Mesenchymal stem cell (in vitro differentiated cells and primary cell): ENCODE measurements around the gene KDM7A.

Source experiments
- DNase-seq: peaks from one replicate; pipeline ENCODE4 v3.0.0-alpha.2; 2013
- H2AFZ ChIP-seq: one replicate; pipeline ENCODE4 v1.6.1; 2013; ENCODE audit warnings: low read depth, mild to moderate bottlenecking, control low read depth, inconsistent platforms, low read length, moderate library complexity
- H2AK5ac ChIP-seq: 2 replicates; pipeline ENCODE4 v1.6.1; 2013; ENCODE audit warnings: low read length, moderate library complexity, mild to moderate bottlenecking, inconsistent platforms; ENCODE audit not compliant: severe bottlenecking
- H2BK120ac ChIP-seq: one replicate; pipeline ENCODE4 v1.6.1; 2013; ENCODE audit warnings: low read depth, mild to moderate bottlenecking, inconsistent platforms, low read length, moderate library complexity
- H2BK12ac ChIP-seq, 2 experiments: one replicate each; pipeline ENCODE4 v1.6.1; 2013; ENCODE audit warnings: inconsistent platforms in 2 of 2, low read length in 2 of 2, mild to moderate bottlenecking in 2 of 2, moderate library complexity in 2 of 2, control low read depth in 1 of 2
- H2BK15ac ChIP-seq: one replicate; pipeline ENCODE4 v1.6.1; 2013; ENCODE audit warnings: mild to moderate bottlenecking, low read depth, inconsistent platforms; ENCODE audit not compliant: poor library complexity, severe bottlenecking
- H2BK5ac ChIP-seq: 2 replicates; pipeline ENCODE4 v1.6.1; 2013; ENCODE audit warnings: low read depth, mild to moderate bottlenecking, low read length, control low read depth, inconsistent platforms; ENCODE audit not compliant: poor library complexity, severe bottlenecking
- H3K14ac ChIP-seq, 2 experiments: one replicate each; pipeline ENCODE4 v1.6.1; 2013; ENCODE audit warnings: inconsistent platforms in 2 of 2, low read length in 2 of 2, control low read depth in 1 of 2, mild to moderate bottlenecking in 1 of 2, moderate library complexity in 1 of 2
- H3K18ac ChIP-seq, 2 experiments: one replicate each; pipeline ENCODE4 v1.6.1; 2013; ENCODE audit warnings: inconsistent platforms in 2 of 2, low read length in 2 of 2, control low read depth in 1 of 2, low read depth in 1 of 2, mild to moderate bottlenecking in 1 of 2
- H3K23ac ChIP-seq, 2 experiments: one replicate each; pipeline ENCODE4 v1.6.1; 2013; ENCODE audit warnings: inconsistent platforms in 2 of 2, low read length in 2 of 2, mild to moderate bottlenecking in 2 of 2, moderate library complexity in 2 of 2, control low read depth in 1 of 2
- H3K27ac ChIP-seq: 2 replicates; pipeline ENCODE4 v1.5.1; 2013; ENCODE audit warnings: mild to moderate bottlenecking, moderate library complexity, low read length, control low read depth, inconsistent platforms; ENCODE audit not compliant: poor library complexity, severe bottlenecking
- H3K27me3 ChIP-seq, 2 experiments: 2 replicates each; pipeline versions ENCODE4 v1.6.1 to v1.7.0; 2013; ENCODE audit warnings: low read length in 2 of 2, mild to moderate bottlenecking in 2 of 2, moderate library complexity in 2 of 2, control low read depth in 1 of 2, inconsistent platforms in 1 of 2; ENCODE audit not compliant: control insufficient read depth in 1 of 2, insufficient read depth in 1 of 2
- H3K36me3 ChIP-seq, 2 experiments: 2 replicates each; pipeline versions ENCODE4 v1.6.1 to v1.7.0; 2013; ENCODE audit warnings: low read length in 2 of 2, control low read depth in 1 of 2, inconsistent platforms in 1 of 2, low read depth in 1 of 2, mild to moderate bottlenecking in 1 of 2; ENCODE audit not compliant: insufficient read depth in 2 of 2, control insufficient read depth in 1 of 2
- H3K4ac ChIP-seq, 2 experiments: one replicate each; pipeline ENCODE4 v1.6.1; 2013; ENCODE audit warnings: inconsistent platforms in 2 of 2, low read length in 2 of 2, mild to moderate bottlenecking in 2 of 2, moderate library complexity in 2 of 2, control low read depth in 1 of 2, low read depth in 1 of 2
- H3K4me1 ChIP-seq: 2 replicates; pipeline ENCODE4 v1.6.1; 2013; ENCODE audit warnings: low read depth, low read length, control low read depth; ENCODE audit not compliant: control insufficient read depth, insufficient read depth
- H3K4me2 ChIP-seq: 2 replicates; pipeline ENCODE4 v1.6.1; 2013; ENCODE audit warnings: low read length, mild to moderate bottlenecking, inconsistent platforms; ENCODE audit not compliant: poor library complexity, severe bottlenecking
- H3K4me3 ChIP-seq, 2 experiments: 2 replicates each; pipeline versions ENCODE4 v1.5.1 to v1.7.0; 2013; ENCODE audit warnings: low read length in 2 of 2, mild to moderate bottlenecking in 2 of 2, control low read depth in 1 of 2, low read depth in 1 of 2; ENCODE audit not compliant: insufficient read depth in 1 of 2
- H3K79me1 ChIP-seq: replicated peaks from 2 replicates; pipeline ENCODE4 v1.6.1; 2013; ENCODE audit warnings: mild to moderate bottlenecking, control low read depth, low read length, inconsistent platforms; ENCODE audit not compliant: poor library complexity, severe bottlenecking
- H3K9ac ChIP-seq: 2 replicates; pipeline ENCODE4 v1.7.0; 2013; ENCODE audit warnings: mild to moderate bottlenecking, low read length, moderate library complexity
- H3K9me3 ChIP-seq: 2 replicates; pipeline ENCODE4 v1.7.0; 2013; ENCODE audit warnings: mild to moderate bottlenecking, low read length; ENCODE audit not compliant: control insufficient read depth
- H4K8ac ChIP-seq: one replicate; pipeline ENCODE4 v1.6.1; 2013; ENCODE audit warnings: inconsistent platforms, mild to moderate bottlenecking, low read length, moderate library complexity
- H4K91ac ChIP-seq: one replicate; pipeline ENCODE4 v1.6.1; 2013; ENCODE audit warnings: mild to moderate bottlenecking, low read length, inconsistent platforms
- WGBS: methylation state at CpG from one replicate; pipeline ENCODE4 v1.1.7; 2013; ENCODE audit warnings: mixed read lengths; 5-methylcytosine and 5-hydroxymethylcytosine counted together

KDM7A gene

DNA sequence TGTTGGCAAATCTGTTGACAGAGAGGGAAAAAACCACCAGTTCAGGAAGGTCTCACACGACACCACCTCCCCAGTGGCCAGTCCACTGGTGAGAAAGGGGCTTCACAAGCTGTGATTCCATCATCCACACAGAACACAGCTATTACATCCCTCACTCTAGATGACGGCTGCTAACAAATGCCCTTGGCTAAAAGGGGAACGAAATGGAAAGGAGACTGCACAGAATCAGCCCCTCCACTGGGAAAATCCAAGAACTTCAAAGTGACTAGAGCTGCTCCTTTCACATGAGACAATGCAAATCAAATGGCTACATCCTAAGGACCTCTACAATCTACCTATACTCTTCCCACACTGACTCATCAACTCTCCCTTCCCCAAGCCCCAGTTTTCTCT lies 119.6 kb downstream of the KDM7A start:
- WGBS, result 91% methylated on average over 3 of the region's 3 CpGs

DNA sequence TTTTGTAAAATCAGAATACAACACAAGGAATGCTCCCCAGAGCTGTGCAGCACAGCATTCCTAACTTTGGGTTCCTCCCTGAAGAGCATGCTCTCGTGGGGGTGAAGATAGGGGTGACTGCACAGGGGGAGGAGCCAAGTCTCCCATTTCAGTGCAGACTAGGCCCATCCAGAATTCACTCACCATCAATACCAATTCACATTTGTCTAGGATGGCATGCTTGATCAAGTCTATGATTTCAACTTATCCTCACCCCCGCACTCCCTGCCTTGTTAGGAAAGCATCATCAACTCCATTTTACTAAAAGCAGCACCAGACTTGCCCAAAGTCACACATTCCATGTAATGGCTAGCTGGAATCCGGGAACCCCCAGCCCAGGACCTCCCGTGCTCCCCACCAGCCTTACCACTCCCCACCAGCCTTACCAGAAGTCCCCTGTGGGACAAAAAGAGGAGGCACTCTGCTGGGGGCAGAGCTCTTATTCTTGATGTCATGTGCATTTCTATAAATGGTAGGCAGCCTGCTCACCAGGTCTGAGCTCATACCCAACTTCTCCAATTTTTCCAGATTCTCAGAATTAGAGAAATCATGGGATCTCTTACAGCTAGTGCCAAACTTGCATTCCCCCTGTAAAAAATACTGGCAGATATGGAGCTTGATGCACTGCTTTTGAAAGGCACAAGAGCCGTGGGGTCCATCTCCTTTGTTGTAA lies 120.2 kb downstream of the KDM7A start:
- Histone ChIP-seq H3K18ac (no peak overlapping the region), H4K91ac (no peak overlapping the region), H4K8ac (no peak overlapping the region), H3K9me3 (no peaks in the 10 kb centered on the region), H3K79me1 (peaks cover 22% of the 10 kb centered on the region), H3K27ac (no peak overlapping the region), H2BK15ac (no peak overlapping the region), H3K36me3 (peaks cover 4 to 42% of the 10 kb centered on the region in 2 experiments), H3K27me3 (no peaks in the 10 kb centered on the region), H3K9ac (no peak overlapping the region), H2BK5ac (no peak overlapping the region), H2BK120ac (no peak overlapping the region), H3K4me2 (no peak overlapping the region), H2AK5ac (no peak overlapping the region), H3K23ac (no peak overlapping the region), H3K4me3 (no peak overlapping the region), H3K4ac (no peak overlapping the region), H3K14ac (no peak overlapping the region), H2BK12ac (no peak overlapping the region), H3K4me1 (peaks cover 9% of the 10 kb centered on the region), H2AFZ (no peak overlapping the region)
- WGBS, result 98% methylated on average over 5 of the region's 5 CpGs
- DNase-seq, result no peak

More for the DNA sequence above, 119.6 kb downstream of the KDM7A start:
- Histone ChIP-seq H3K27me3 (no peaks in the 10 kb centered on the region), H2AFZ (no peak overlapping the region), H3K4ac (no peak overlapping the region), H3K36me3 (peaks cover 4 to 37% of the 10 kb centered on the region in 2 experiments), H3K4me3 (no peak overlapping the region), H2BK120ac (no peak overlapping the region), H4K8ac (no peak overlapping the region), H3K9me3 (no peaks in the 10 kb centered on the region), H3K79me1 (peaks cover 22% of the 10 kb centered on the region), H2BK5ac (no peak overlapping the region), H3K27ac (no peak overlapping the region), H3K14ac (no peak overlapping the region), H4K91ac (no peak overlapping the region), H3K18ac (no peak overlapping the region), H3K9ac (no peak overlapping the region), H2BK15ac (no peak overlapping the region), H2BK12ac (no peak overlapping the region), H3K4me2 (no peak overlapping the region), H3K23ac (no peak overlapping the region), H2AK5ac (no peak overlapping the region), H3K4me1 (peaks cover 11% of the 10 kb centered on the region)
- no peak for DNase-seq

DNA sequence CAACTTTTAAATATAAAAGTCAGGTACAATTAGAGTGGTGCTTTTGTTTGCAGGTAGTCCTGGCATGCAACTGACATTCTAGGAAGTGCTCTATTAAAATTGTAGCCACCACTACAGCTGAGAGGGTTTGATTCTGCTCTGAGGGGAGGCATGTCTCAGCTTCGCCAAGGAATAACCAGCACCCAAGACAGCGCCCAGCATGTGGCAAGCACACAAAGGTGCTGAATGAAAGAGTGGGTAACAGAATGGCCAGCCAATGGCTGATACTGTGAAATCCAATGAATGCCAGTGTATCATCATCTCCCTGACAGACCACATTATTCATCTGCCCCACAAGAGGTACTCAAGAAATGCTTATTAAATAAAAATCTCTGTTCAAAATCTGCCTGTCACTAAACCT lies 121.0 kb downstream of the KDM7A start:
- H3K36me3 ChIP-seq, result peaks cover 4 to 43% of the 10 kb centered on the region in 2 experiments
- no peak overlapping the region for H2BK5ac ChIP-seq
- H2BK120ac ChIP-seq, result no peak overlapping the region
- H3K18ac ChIP-seq, result no peak overlapping the region
- H3K4me1 ChIP-seq, result peaks cover 9% of the 10 kb centered on the region
- no peak overlapping the region for H2BK12ac ChIP-seq
- no peak overlapping the region for H2AFZ ChIP-seq
- no peaks in the 10 kb centered on the region for H3K27me3 ChIP-seq
- no peak for DNase-seq
- H3K4me3 ChIP-seq, result no peak overlapping the region
- H3K4ac ChIP-seq, result no peak overlapping the region
- H3K9me3 ChIP-seq, result no peaks in the 10 kb centered on the region
- H3K4me2 ChIP-seq, result no peak overlapping the region
- no peak overlapping the region for H4K91ac ChIP-seq
- H3K23ac ChIP-seq, result no peak overlapping the region
- H4K8ac ChIP-seq, result no peak overlapping the region
- peaks cover 18% of the 10 kb centered on the region for H3K79me1 ChIP-seq
- H3K27ac ChIP-seq, result no peak overlapping the region
- H2BK15ac ChIP-seq, result no peak overlapping the region
- H3K14ac ChIP-seq, result no peak overlapping the region
- H3K9ac ChIP-seq, result no peak overlapping the region
- WGBS, result 100% methylated on average over 2 of the region's 2 CpGs
- H2AK5ac ChIP-seq, result no peak overlapping the region

DNA sequence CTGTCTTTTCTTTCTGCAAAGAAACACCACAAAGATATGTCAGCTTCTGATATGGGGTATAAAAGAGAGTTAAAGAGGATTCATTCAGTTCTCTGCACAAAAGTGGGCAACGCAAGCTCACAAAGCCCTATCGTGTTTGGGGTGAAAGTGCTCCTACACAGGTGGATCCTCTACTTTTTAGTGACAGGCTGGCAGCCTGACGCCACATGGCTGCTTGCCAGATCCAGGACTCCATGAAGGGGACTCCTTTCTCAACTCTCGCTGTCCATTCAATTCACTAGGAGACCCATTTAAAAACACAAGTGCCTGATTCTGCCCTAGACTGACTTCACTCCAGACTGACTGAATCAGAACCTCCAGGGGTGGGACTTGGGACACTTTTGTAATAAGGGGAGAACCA lies 122.0 kb downstream of the KDM7A start:
- Histone ChIP-seq H3K9me3 (no peaks in the 10 kb centered on the region), H4K91ac (no peak overlapping the region), H3K36me3 (peaks cover 4 to 43% of the 10 kb centered on the region in 2 experiments), H2BK120ac (no peak overlapping the region), H2BK5ac (no peak overlapping the region), H2AK5ac (no peak overlapping the region), H2BK12ac (no peak overlapping the region), H3K9ac (no peak overlapping the region), H2BK15ac (no peak overlapping the region), H3K27me3 (no peaks in the 10 kb centered on the region), H2AFZ (no peak overlapping the region), H3K4me3 (no peak overlapping the region), H3K14ac (no peak overlapping the region), H3K4ac (no peak overlapping the region), H4K8ac (no peak overlapping the region), H3K27ac (no peak overlapping the region), H3K4me2 (no peak overlapping the region), H3K23ac (no peak overlapping the region), H3K4me1 (peaks cover 6% of the 10 kb centered on the region), H3K79me1 (peaks cover 21% of the 10 kb centered on the region), H3K18ac (no peak overlapping the region)
- WGBS, result 97% methylated on average over 4 of the region's 4 CpGs
- DNase-seq, result no peak
